Epithelial cell of alveolus of lung (primary cell): Measurements from ENCODE around the gene LYRM1. TPM values are rescaled to one million over a fixed set of nuclear protein-coding genes. Genes with fewer than 3 reads are reported as not detected.

Experiments
- total RNA-seq: library from RNA; depleted of rRNA; stranded (reverse); fragments of >200 nt; gene quantifications from 2 replicates; pipeline ENCODE4 v1.2.1, GENCODE V29; 2015

The LYRM1 gene, protein sequence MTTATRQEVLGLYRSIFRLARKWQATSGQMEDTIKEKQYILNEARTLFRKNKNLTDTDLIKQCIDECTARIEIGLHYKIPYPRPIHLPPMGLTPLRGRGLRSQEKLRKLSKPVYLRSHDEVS
- 20.6 and 35.7 TPM in 2 replicates for total RNA-seq

DNA sequence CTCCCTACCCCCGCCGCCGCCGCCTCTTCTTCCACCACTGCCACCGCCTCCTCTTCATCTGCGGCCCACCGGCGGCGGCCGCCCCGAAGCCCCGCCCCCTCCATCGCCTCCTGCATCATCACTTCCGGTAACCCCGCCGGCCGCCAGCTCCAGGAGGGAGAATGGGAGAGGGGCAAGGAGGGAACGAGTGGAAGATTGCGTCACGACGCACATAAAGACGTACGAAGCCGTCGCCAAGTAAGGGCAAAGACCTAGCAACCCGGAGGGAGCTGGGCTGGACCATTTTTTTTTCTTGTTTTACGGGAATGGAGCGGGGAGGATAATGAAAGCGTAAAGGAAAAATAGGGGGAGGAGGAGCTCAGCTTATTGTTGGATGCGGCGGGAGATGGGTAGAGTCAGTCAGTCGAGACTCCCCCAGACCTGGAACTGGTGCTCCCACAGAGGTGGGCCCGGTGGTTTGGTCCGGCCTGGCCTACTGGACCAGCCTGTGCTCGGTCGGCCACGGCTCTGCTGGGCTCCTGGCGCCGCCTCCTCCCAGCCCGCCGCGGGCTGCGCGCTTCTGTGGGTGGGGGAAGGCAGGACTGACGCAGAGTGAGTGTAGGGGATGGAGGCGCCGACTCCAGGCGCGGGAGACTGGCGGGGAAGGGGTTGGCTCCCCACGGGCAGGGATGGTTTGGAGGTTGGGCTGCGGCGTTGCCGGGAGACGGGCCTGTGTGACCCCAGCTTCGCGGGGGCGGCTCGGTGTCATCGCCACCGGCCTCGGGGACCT is at the start of gene LYRM1, which contains the start of gene DCUN1D3:
Gene LYRM1 (plus strand): TSS at position 473 of the 769 bp plus-strand sequence. CDS start 14,785 bp downstream, outside the sequence.
Gene DCUN1D3 (minus strand): TSS at position 60 of the 769 bp plus-strand sequence. CDS start 37,820 bp downstream, outside the sequence.

Other genes starting within 250 kb of the LYRM1 start
- gene ACSM1, start 203.1 kb upstream of the LYRM1 start, total RNA-seq = not detected in 2 replicates
- gene THUMPD1, start 159.0 kb upstream of the LYRM1 start, total RNA-seq = 40.2 and 45.9 TPM in 2 replicates
- gene ACSM3, start 136.8 kb upstream of the LYRM1 start, total RNA-seq = 0.78 and 2.2 TPM in 2 replicates
- 18.0 and 24.4 TPM in 2 replicates for gene ERI2, start 94.3 kb upstream of the LYRM1 start, total RNA-seq
- gene REXO5, start 94.2 kb upstream of the LYRM1 start, total RNA-seq = 2.6 and 2.7 TPM in 2 replicates
- gene DCUN1D3, start 413 bp upstream of the LYRM1 start, total RNA-seq = 7.8 and 18.2 TPM in 2 replicates